H1 (cell line): ENCODE measurements around the gene EZH2. TPM values are rescaled to one million over a fixed set of nuclear protein-coding genes. Genes with fewer than 3 reads are reported as not detected.

ENCODE experiments used
- CTCF ChIA-PET: fragments of 300-600 bp; sonication (Branson Sonifier 250); formaldehyde crosslinking; loops from one replicate; lab custom pipeline; 2021; ENCODE audit not compliant: partially characterized antibody; lab: Charles Lee
- POLR2A ChIA-PET: fragments of 300-600 bp; sonication (Branson Sonifier 250); formaldehyde crosslinking; loops from one replicate; lab custom pipeline; 2021; ENCODE audit warnings: inconsistent platforms; ENCODE audit not compliant: partially characterized antibody; lab: Charles Lee
- DNase-seq, 2 experiments: peaks; one replicate each; pipeline versions ENCODE4 v3.0.0 to v3.0.0-alpha.2; 2010 to 2022; ENCODE audit warnings: low spot score in 2 of 2, low read depth in 1 of 2, mixed read lengths in 1 of 2
- FAIRE-seq: peaks from 2 replicates; lab custom pipeline; 2011; peaks lifted over from hg19 to GRCh38; lab: Jason Lieb, UNC
- H2AFZ ChIP-seq: 2 replicates; pipeline ENCODE4 v1.8.1; 2012; ENCODE audit warnings: low read length, inconsistent platforms
- H2AK5ac ChIP-seq: 2 replicates; pipeline ENCODE4 v1.6.1; 2013; ENCODE audit warnings: low read depth, low read length
- H2BK120ac ChIP-seq: replicated peaks from 2 replicates; pipeline ENCODE3; 2013; ENCODE audit warnings: low read depth, low read length, inconsistent platforms
- H2BK12ac ChIP-seq: 2 replicates; pipeline ENCODE4 v1.6.1; 2013; ENCODE audit warnings: low read depth, low read length
- H2BK15ac ChIP-seq: 2 replicates; pipeline ENCODE4 v1.6.1; 2013; ENCODE audit warnings: low read length
- H2BK20ac ChIP-seq: 2 replicates; pipeline ENCODE4 v1.6.1; 2013; ENCODE audit warnings: low read length
- H2BK5ac ChIP-seq: 2 replicates; pipeline ENCODE4 v1.6.1; 2013; ENCODE audit warnings: low read depth, low read length
- H3K14ac ChIP-seq: 2 replicates; pipeline ENCODE4 v1.6.1; 2013; ENCODE audit warnings: inconsistent platforms; ENCODE audit not compliant: insufficient read length
- H3K18ac ChIP-seq: 2 replicates; pipeline ENCODE4 v1.6.1; 2013; ENCODE audit warnings: low read length; ENCODE audit errors: extremely low read depth
- H3K23ac ChIP-seq: 2 replicates; pipeline ENCODE4 v1.6.1; 2013; ENCODE audit warnings: inconsistent platforms; ENCODE audit not compliant: insufficient read length
- H3K23me2 ChIP-seq: 2 replicates; pipeline ENCODE4 v1.6.1; 2013; ENCODE audit warnings: low read depth, low read length
- H3K27ac ChIP-seq: 2 replicates; pipeline ENCODE4 v1.6.1; 2011; ENCODE audit warnings: low read depth, low read length, inconsistent platforms
- H3K27me3 ChIP-seq, 4 experiments: replicated peaks in 1 of 4; 1 replicate in 1 of 4; 2 replicates in 3 of 4; pipeline versions ENCODE4 v1.6.1 to v1.8.1; 2011 to 2013; ENCODE audit warnings: low read length in 3 of 4, mild to moderate bottlenecking in 3 of 4, inconsistent platforms in 2 of 4, mixed read lengths in 2 of 4, moderate library complexity in 1 of 4; ENCODE audit not compliant: control insufficient read depth in 3 of 4, insufficient read depth in 3 of 4; ENCODE audit errors: extremely low read depth in 1 of 4
- H3K36me3 ChIP-seq, 4 experiments: 2 replicates each; pipeline versions ENCODE4 v1.6.1 to v1.8.1; 2011 to 2013; ENCODE audit warnings: mild to moderate bottlenecking in 4 of 4, low read length in 3 of 4, moderate library complexity in 2 of 4, control low read depth in 1 of 4, inconsistent platforms in 1 of 4; ENCODE audit not compliant: insufficient read depth in 4 of 4, control insufficient read depth in 2 of 4
- H3K4ac ChIP-seq: replicated peaks from 2 replicates; pipeline ENCODE3; 2013; ENCODE audit warnings: low read length, low read depth, mixed read lengths, inconsistent platforms; ENCODE audit not compliant: insufficient read length
- H3K4me1 ChIP-seq, 4 experiments: replicated peaks in 1 of 4; 1 replicate in 1 of 4; 2 replicates in 3 of 4; pipeline versions ENCODE4 v1.6.1 to v1.8.1; 2011 to 2013; ENCODE audit warnings: low read length in 3 of 4, inconsistent platforms in 2 of 4, mixed read lengths in 1 of 4; ENCODE audit not compliant: insufficient read depth in 4 of 4, control insufficient read depth in 3 of 4
- H3K4me2 ChIP-seq, 2 experiments: 2 replicates each; pipeline versions ENCODE4 v1.6.1 to v1.8.1; 2011 to 2013; ENCODE audit warnings: low read depth in 2 of 2, low read length in 2 of 2, control low read depth in 1 of 2, inconsistent platforms in 1 of 2, mild to moderate bottlenecking in 1 of 2; ENCODE audit not compliant: insufficient read depth in 1 of 2
- H3K4me3 ChIP-seq, 4 experiments: fragments of 200-600, 300-600 bp in 1 of 4; sonication (generic), shearing (Covaris generic), sonication (Bioruptor Twin) in 1 of 4; 2 replicates each; pipeline versions ENCODE4 v1.5.1 to v1.8.1; 2011 to 2016; ENCODE audit warnings: low read length in 4 of 4, low read depth in 3 of 4, control low read depth in 2 of 4, inconsistent platforms in 2 of 4, mild to moderate bottlenecking in 2 of 4, mixed read lengths in 1 of 4, moderate library complexity in 1 of 4; ENCODE audit not compliant: insufficient read depth in 2 of 4; ENCODE audit errors: extremely low read depth in 1 of 4
- H3K56ac ChIP-seq: replicated peaks from 2 replicates; pipeline ENCODE3; 2013; ENCODE audit warnings: low read depth, mild to moderate bottlenecking, mixed read lengths, low read length, inconsistent platforms; ENCODE audit not compliant: insufficient read length
- H3K79me1 ChIP-seq: 2 replicates; pipeline ENCODE4 v1.6.1; 2013; ENCODE audit warnings: low read depth, low read length, control low read depth
- H3K79me2 ChIP-seq, 2 experiments: 2 replicates each; pipeline versions ENCODE4 v1.6.1 to v1.8.1; 2012 to 2013; ENCODE audit warnings: low read length in 2 of 2, mild to moderate bottlenecking in 2 of 2, inconsistent platforms in 1 of 2; ENCODE audit not compliant: insufficient read depth in 2 of 2, control insufficient read depth in 1 of 2
- H3K9ac ChIP-seq, 4 experiments: replicated peaks in 1 of 4; 1 replicate in 1 of 4; 2 replicates in 3 of 4; pipeline versions ENCODE4 v1.6.1 to v1.8.1; 2011 to 2013; ENCODE audit warnings: low read depth in 3 of 4, low read length in 3 of 4, control low read depth in 2 of 4, mild to moderate bottlenecking in 2 of 4, moderate library complexity in 2 of 4, inconsistent platforms in 1 of 4; ENCODE audit errors: extremely low read depth in 1 of 4
- H3K9me3 ChIP-seq, 2 experiments: 2 replicates each; pipeline versions ENCODE4 v1.6.1 to v1.8.1; 2012 to 2013; ENCODE audit warnings: mild to moderate bottlenecking in 2 of 2, moderate library complexity in 2 of 2, control low read depth in 1 of 2, inconsistent platforms in 1 of 2, low read depth in 1 of 2, low read length in 1 of 2, mixed read lengths in 1 of 2; ENCODE audit not compliant: insufficient read depth in 2 of 2
- H4K20me1 ChIP-seq, 2 experiments: replicated peaks in 1 of 2; 2 replicates each; pipeline versions ENCODE3 to v1.8.1; 2011 to 2013; ENCODE audit warnings: inconsistent platforms in 2 of 2, low read length in 2 of 2, mild to moderate bottlenecking in 1 of 2; ENCODE audit not compliant: insufficient read depth in 2 of 2, control insufficient read depth in 1 of 2
- H4K5ac ChIP-seq: 2 replicates; pipeline ENCODE4 v1.6.1; 2013; ENCODE audit warnings: low read length, low read depth, mixed read lengths, inconsistent platforms; ENCODE audit not compliant: insufficient read length
- H4K8ac ChIP-seq: 2 replicates; pipeline ENCODE4 v1.8.0; 2013; ENCODE audit warnings: mild to moderate bottlenecking, moderate library complexity, low read length, inconsistent platforms; ENCODE audit not compliant: insufficient read depth; ENCODE audit errors: extremely low read depth
- H4K91ac ChIP-seq: replicated peaks from 2 replicates; pipeline ENCODE3; 2013; ENCODE audit warnings: low read length, mixed read lengths, inconsistent platforms; ENCODE audit not compliant: insufficient read length
- ATF3 ChIP-seq: IDR thresholded peaks from 2 replicates; pipeline ENCODE4 v1.6.1; 2011; ENCODE audit warnings: low read depth, mild to moderate bottlenecking, low read length; ENCODE audit not compliant: insufficient read depth
- BACH1 ChIP-seq: IDR thresholded peaks from 2 replicates; pipeline ENCODE4 v1.6.1; 2012; ENCODE audit warnings: low read length, improper control_type of control experiment
- CHD1 ChIP-seq: IDR thresholded peaks from 2 replicates; pipeline ENCODE4 v1.6.1; 2012; ENCODE audit warnings: low read depth, low read length, improper control_type of control experiment
- NRF1 ChIP-seq: IDR thresholded peaks from 2 replicates; pipeline ENCODE4 v1.6.1; 2011; ENCODE audit warnings: mild to moderate bottlenecking, low read depth, low read length, improper control_type of control experiment
- SIRT6 ChIP-seq: IDR thresholded peaks from one replicate; pipeline ENCODE4 v1.7.1; 2012; ENCODE audit warnings: low read length, inconsistent platforms
- TCF12 ChIP-seq: IDR thresholded peaks from 2 replicates; pipeline ENCODE4 v1.6.1; 2011; ENCODE audit warnings: low read depth, mild to moderate bottlenecking, low read length
- WGBS, 2 experiments: shearing (Covaris generic) in 1 of 2; methylation state at CpG; one replicate each; pipeline versions ENCODE4 v1.1.6 to v1.1.7; 2013 to 2015; ENCODE audit warnings: low lambda C conversion rate in 2 of 2, mixed read lengths in 2 of 2, inconsistent platforms in 1 of 2, low coverage in 1 of 2, missing lambda C conversion rate in 1 of 2; ENCODE audit not compliant: insufficient replicate concordance in 2 of 2, insufficient coverage in 1 of 2, insufficient read length in 1 of 2; ENCODE audit errors: extremely low coverage in 1 of 2, missing lambda C conversion rate in 1 of 2; 5-methylcytosine and 5-hydroxymethylcytosine counted together
- polyA plus RNA-seq, 7 experiments: library from polyadenylated mRNA; depleted of rRNA in 3 of 7; stranded (reverse) in 5 of 7; unstranded in 2 of 7; fragments of >200 nt in 5 of 7; fragments of 200-250 nt in 2 of 7; gene quantifications; 1 replicate in 5 of 7; 2 replicates in 1 of 7; 4 replicates in 1 of 7; pipeline versions ENCODE4 v1.2.1 to v1.2.3, GENCODE V29; 2011 to 2013; ENCODE audit warnings: missing spikeins in 2 of 7, mixed read lengths in 2 of 7
- total RNA-seq: library from RNA; stranded (reverse); fragmentation: NEBNext Ultra II Directional; extraction: Animal tissue kit (Norgen Biotek cat#: 25700); gene quantifications from 2 replicates; pipeline ENCODE4 v1.2.1, GENCODE V29; 2021

The EZH2 gene
- total and polyA plus RNA-seq, 2 of the 8 experiments (the other 6 are each of a cell fraction or from before 2014, with no cell fraction given) = 28.9 to 49.0 TPM

GRCh38 chr7:148799893-148800555 is 84.1 kb downstream of the EZH2 start:
- no peak overlapping the region for H3K4ac ChIP-seq
- peaks cover 0 to 9% (median 7%) of the 10 kb centered on the region in 4 experiments; a peak in 6 of 7 replicates for H3K4me1 ChIP-seq
- no peaks in the 10 kb centered on the region for H3K79me1 ChIP-seq
- H2BK15ac ChIP-seq = no peak overlapping the region
- H2AK5ac ChIP-seq = no peak overlapping the region
- no peak overlapping the region for H3K56ac ChIP-seq
- H4K8ac ChIP-seq = no peak overlapping the region
- CTCF ChIA-PET = interaction anchor here (0.9 to 1.4 kb wide), 3 partner anchors 9 to 223 kb away, joined by 3 to 4 read pairs (median 3); no protein-coding TSS in a partner anchor
- 46% methylated on average over 10 of the region's 10 CpGs; no CpG with 5 or more reads in 1 of the 2 experiments for WGBS, 2 experiments
- H3K79me2 ChIP-seq = no peaks in the 10 kb centered on the region
- H3K36me3 ChIP-seq = peaks cover 2 to 39% (median 27%) of the 10 kb centered on the region in 4 experiments; a peak in 6 of 8 replicates
- H2BK20ac ChIP-seq = no peak overlapping the region
- no peak overlapping the region for H2BK120ac ChIP-seq
- no peak overlapping the region for H4K91ac ChIP-seq
- H3K18ac ChIP-seq = no peak overlapping the region
- DNase-seq (no peak), FAIRE-seq (no peak)
- no peak overlapping the region for H3K14ac ChIP-seq
- no peaks in the 10 kb centered on the region for H3K23me2 ChIP-seq
- H3K27me3 ChIP-seq = no peaks in the 10 kb centered on the region
- no peak overlapping the region for H3K9ac ChIP-seq
- no peak overlapping the region for H2BK12ac ChIP-seq
- H4K20me1 ChIP-seq = peaks cover 0 to 2% of the 10 kb centered on the region in 2 experiments
- no peak for TF ChIP-seq TCF12
- no peak for TF ChIP-seq BACH1
- no peak for TF ChIP-seq SIRT6
- no peak for TF ChIP-seq NRF1
- TF ChIP-seq ATF3 = no peak
- TF ChIP-seq CHD1 = no peak
- no peak overlapping the region for H2AFZ ChIP-seq
- peak overlapping the region; percentile 40; the same call in 1 of the 2 replicates for H2BK5ac ChIP-seq
- no peak overlapping the region for H3K4me3 ChIP-seq
- H3K4me2 ChIP-seq = 0 out of 4 replicates have a peak overlapping the region, but pooled peaks have one; percentile 4 to 15
- H3K23ac ChIP-seq = no peak overlapping the region
- H3K27ac ChIP-seq = no peak overlapping the region
- H3K9me3 ChIP-seq = peaks cover 0 to 3% of the 10 kb centered on the region in 2 experiments; a peak in 1 of 4 replicates
- H4K5ac ChIP-seq = no peak overlapping the region
- POLR2A ChIA-PET = interaction anchor here (1.7 kb wide), 1 partner anchor 17 kb away, joined by 6 read pairs; no protein-coding TSS in a partner anchor
